Panc1 (cell line): ENCODE results near the gene AP5Z1. TPM values are rescaled to one million over a fixed set of nuclear protein-coding genes. Genes with fewer than 3 reads are reported as not detected.

Source experiments
- ATAC-seq: fragments of 200-7000 bp; cut with Tn5 transposase; 2 replicates; pipeline ENCODE4 v1.9.1; 2020; ENCODE audit warnings: mild to moderate bottlenecking, moderate library complexity
- BruUV-seq: library from RNA; stranded (reverse); fragments of 400-500 nt; replicated peaks from 2 replicates; lab custom pipeline; 2021; lab: Mats Ljungman, UMichigan
- CTCF ChIA-PET: fragments of 300-600 bp; sonication (Branson Sonifier 250); formaldehyde crosslinking; loops from one replicate; lab custom pipeline; 2022; ENCODE audit warnings: antibody characterized with exemption; lab: Charles Lee
- POLR2A ChIA-PET: fragments of 300-600 bp; sonication (Branson Sonifier 250); formaldehyde crosslinking; loops from one replicate; lab custom pipeline; 2022; ENCODE audit warnings: antibody characterized with exemption; lab: Charles Lee
- DNase-seq: peaks from one replicate; pipeline ENCODE4 v3.0.0-alpha.2; 2010; ENCODE audit warnings: low read depth, low spot score
- H3K27ac ChIP-seq: 2 replicates; pipeline ENCODE4 v1.5.1; 2011; ENCODE audit warnings: mild to moderate bottlenecking, low read length, inconsistent platforms
- H3K27me3 ChIP-seq: fragments of 200-500 bp; sonication (Bioruptor generic); 2 replicates; pipeline ENCODE4 v1.6.0; 2014; ENCODE audit warnings: low read length, inconsistent platforms; ENCODE audit not compliant: control insufficient read depth, insufficient read depth
- H3K36me3 ChIP-seq: fragments of 200-500 bp; sonication (Bioruptor generic); 2 replicates; pipeline ENCODE4 v1.5.1; 2014; ENCODE audit warnings: inconsistent platforms, mild to moderate bottlenecking, low read length, moderate library complexity; ENCODE audit not compliant: control insufficient read depth, insufficient read depth
- H3K4me1 ChIP-seq: 2 replicates; pipeline ENCODE4 v1.5.1; 2011; ENCODE audit warnings: inconsistent platforms, mild to moderate bottlenecking, low read length, moderate library complexity; ENCODE audit not compliant: control insufficient read depth, insufficient read depth
- H3K4me3 ChIP-seq, 2 experiments: 2 replicates each; pipeline ENCODE4 v1.5.1; 2011 to 2012; ENCODE audit warnings: low read depth in 2 of 2, low read length in 2 of 2, mild to moderate bottlenecking in 2 of 2, inconsistent platforms in 1 of 2, moderate library complexity in 1 of 2
- H3K9me3 ChIP-seq: fragments of 200-500 bp; sonication (Bioruptor generic); 2 replicates; pipeline ENCODE4 v1.5.1; 2014; ENCODE audit warnings: low read depth, mild to moderate bottlenecking, inconsistent platforms, low read length, moderate library complexity; ENCODE audit not compliant: control insufficient read depth, insufficient read depth
- POLR2AphosphoS5 ChIP-seq: IDR thresholded peaks from 2 replicates; pipeline ENCODE4 v1.6.1; 2012; ENCODE audit warnings: mild to moderate bottlenecking, low read depth, low read length, moderate library complexity
- REST ChIP-seq, 2 experiments: IDR thresholded peaks; 2 replicates each; pipeline ENCODE4 v1.6.1; 2011 to 2012; ENCODE audit warnings: low read depth in 2 of 2, control low read depth in 1 of 2, low read length in 1 of 2, mild to moderate bottlenecking in 1 of 2, moderate library complexity in 1 of 2; ENCODE audit not compliant: insufficient read depth in 1 of 2
- SIN3A ChIP-seq: IDR thresholded peaks from 2 replicates; pipeline ENCODE4 v1.6.1; 2012; ENCODE audit warnings: low read depth, mild to moderate bottlenecking, low read length, moderate library complexity, borderline replicate concordance; ENCODE audit not compliant: insufficient read depth
- TCF7L2 ChIP-seq: IDR thresholded peaks from 2 replicates; pipeline ENCODE4 v1.6.1; 2011; ENCODE audit warnings: mild to moderate bottlenecking, low read depth, low read length, inconsistent platforms
- in situ Hi-C: cut with HindIII; loops from 2 replicates; pipeline ENCODE4 v1.10.0; 2016; ENCODE audit warnings: low sequenced_read_pairs, low pct_unique_long_range_greater_than_20kb
- intact Hi-C: fragments of 100-400 bp; cut with micrococcal nuclease; formaldehyde crosslinking; loops from one replicate; pipeline ENCODE4 v1.10.0; 2022; ENCODE audit not compliant: unreplicated experiment
- total RNA-seq: library from RNA; stranded (reverse); gene quantifications from one replicate; pipeline ENCODE4 v1.2.1, GENCODE V29; 2021; ENCODE audit not compliant: unreplicated experiment
- TF ChIP-seq, protein P1 (sequence below): fragments of 450-650 bp; IDR thresholded peaks from 2 replicates; pipeline ENCODE4 v1.5.1; 2017; ENCODE audit warnings: mild to moderate bottlenecking

The AP5Z1 gene
- total RNA-seq, 1 experiment from 2014 or later = 100.0 TPM

- Histone ChIP-seq H3K4me1 (no peaks in the 10 kb centered on the region), H3K9me3 (no peaks in the 10 kb centered on the region), H3K27ac (no peak overlapping the region), H3K4me3 (no peak overlapping the region), H3K27me3 (no peaks in the 10 kb centered on the region), H3K36me3 (no peaks in the 10 kb centered on the region)
- in situ Hi-C loops = no loop called here
- ChIA-PET POLR2A (no interaction called here), CTCF (no interaction called here)
- no peak for ATAC-seq
- no peak for TF ChIP-seq SIN3A
- no peak for TF ChIP-seq POLR2AphosphoS5
- TF ChIP-seq, protein P1, sequence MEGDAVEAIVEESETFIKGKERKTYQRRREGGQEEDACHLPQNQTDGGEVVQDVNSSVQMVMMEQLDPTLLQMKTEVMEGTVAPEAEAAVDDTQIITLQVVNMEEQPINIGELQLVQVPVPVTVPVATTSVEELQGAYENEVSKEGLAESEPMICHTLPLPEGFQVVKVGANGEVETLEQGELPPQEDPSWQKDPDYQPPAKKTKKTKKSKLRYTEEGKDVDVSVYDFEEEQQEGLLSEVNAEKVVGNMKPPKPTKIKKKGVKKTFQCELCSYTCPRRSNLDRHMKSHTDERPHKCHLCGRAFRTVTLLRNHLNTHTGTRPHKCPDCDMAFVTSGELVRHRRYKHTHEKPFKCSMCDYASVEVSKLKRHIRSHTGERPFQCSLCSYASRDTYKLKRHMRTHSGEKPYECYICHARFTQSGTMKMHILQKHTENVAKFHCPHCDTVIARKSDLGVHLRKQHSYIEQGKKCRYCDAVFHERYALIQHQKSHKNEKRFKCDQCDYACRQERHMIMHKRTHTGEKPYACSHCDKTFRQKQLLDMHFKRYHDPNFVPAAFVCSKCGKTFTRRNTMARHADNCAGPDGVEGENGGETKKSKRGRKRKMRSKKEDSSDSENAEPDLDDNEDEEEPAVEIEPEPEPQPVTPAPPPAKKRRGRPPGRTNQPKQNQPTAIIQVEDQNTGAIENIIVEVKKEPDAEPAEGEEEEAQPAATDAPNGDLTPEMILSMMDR = no peak
- TF ChIP-seq REST (IDR thresholded peaks at IDR 0.05; ENCODE audit: insufficient read depth in 1 of 2, low read depth in 2 of 2, low read length in 1 of 2) = no peak
- no peak for TF ChIP-seq TCF7L2
- DNase-seq = no peak
- BruUV-seq = no TSS peak
- intact Hi-C loops = no loop called here
Observed at GRCh38 chr7:4820967-4821471, 45.6 kb downstream of the AP5Z1 start.

DNA sequence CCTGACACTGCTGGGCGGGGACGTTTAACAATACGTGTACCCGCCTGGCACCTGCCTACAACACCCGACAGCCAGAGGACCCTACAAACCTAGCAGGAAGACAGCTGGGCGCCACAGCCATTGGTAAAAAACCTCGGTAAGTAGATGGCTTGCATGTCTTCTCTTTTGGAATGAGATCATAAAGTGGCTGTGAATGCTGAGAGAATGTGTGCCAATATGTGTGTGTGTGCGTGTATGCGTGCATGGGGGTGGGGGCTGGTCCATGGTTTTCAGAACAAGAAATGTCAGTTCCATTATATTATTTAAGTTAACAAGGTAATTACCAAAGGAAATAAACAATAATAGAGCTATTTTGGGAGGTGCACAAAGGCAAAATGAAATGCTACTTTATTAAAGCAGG lies 47.3 kb downstream of the AP5Z1 start:
- H3K27ac ChIP-seq = no peak overlapping the region
- TF ChIP-seq TCF7L2 (no peak), SIN3A (no peak), REST (IDR thresholded peaks at IDR 0.05; ENCODE audit: insufficient read depth in 1 of 2, low read depth in 2 of 2, low read length in 1 of 2) (no peak), POLR2AphosphoS5 (no peak)
- TF ChIP-seq, protein P1 = no peak
- in situ Hi-C loops = no loop called here
- intact Hi-C loops = no loop called here
- H3K4me3 ChIP-seq = no peak overlapping the region
- H3K9me3 ChIP-seq = no peaks in the 10 kb centered on the region
- no peak for DNase-seq
- H3K36me3 ChIP-seq = no peaks in the 10 kb centered on the region
- H3K4me1 ChIP-seq = no peaks in the 10 kb centered on the region
- ChIA-PET CTCF (no interaction called here), POLR2A (no interaction called here)
- no TSS peak for BruUV-seq
- ATAC-seq = no peak
- H3K27me3 ChIP-seq = no peaks in the 10 kb centered on the region
